ENCODE measurements around the gene ZBTB7C. TPM values are rescaled to one million over a fixed set of nuclear protein-coding genes. Genes with fewer than 3 reads are reported as not detected.

ZBTB7C gene
- total RNA-seq, 1 experiment from 2014 or later: 0.18 TPM

DNA sequence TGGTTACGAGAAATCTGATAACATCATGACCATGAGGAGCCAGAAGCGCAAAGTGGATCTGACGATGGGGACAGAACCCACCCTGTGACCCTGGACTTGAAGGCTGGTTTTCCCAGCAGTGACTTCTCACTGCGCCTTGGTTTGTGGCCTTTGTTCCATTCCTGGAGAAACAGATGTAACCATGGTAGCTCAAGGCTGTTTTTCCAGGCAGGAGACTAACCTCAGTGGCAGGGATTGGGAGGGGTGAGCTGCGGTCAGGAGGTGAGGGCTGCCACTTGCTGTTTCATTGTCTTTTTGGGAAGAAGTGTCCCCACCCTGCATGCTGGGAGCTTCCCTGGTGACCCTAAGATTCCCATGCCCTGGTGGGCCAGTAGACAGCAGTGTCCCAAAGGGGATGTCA, 362.3 kb downstream of the ZBTB7C start:
- Mint-ChIP-seq H3K36me3 (ENCODE audit: insufficient read depth, unreplicated experiment) (peaks cover 4% of the 10 kb centered on the region), H3K4me1 (ENCODE audit: low read depth, unreplicated experiment) (no peaks in the 10 kb centered on the region), H3K27me3 (ENCODE audit: insufficient read depth, unreplicated experiment) (peaks cover 3% of the 10 kb centered on the region), H3K27ac (ENCODE audit: unreplicated experiment) (no peak overlapping the region), H3K4me3 (ENCODE audit: unreplicated experiment) (no peak overlapping the region), H3K9me3 (ENCODE audit: unreplicated experiment) (no peaks in the 10 kb centered on the region)
- H3K27me3 ChIP-seq (replicated peaks; ENCODE audit: control insufficient read depth, insufficient read depth, low read length): no peaks in the 10 kb centered on the region
- no peaks in the 10 kb centered on the region for H3K9me3 ChIP-seq
- intact Hi-C loops (cut with micrococcal nuclease; ENCODE audit: unreplicated experiment): no loop called here
- ChIA-PET CTCF (no interaction called here), POLR2A (no interaction called here)
- no peaks in the 10 kb centered on the region for H3K36me3 ChIP-seq (ENCODE audit: control insufficient read depth, insufficient read depth, low read length)
- TF ChIP-seq, protein P1, sequence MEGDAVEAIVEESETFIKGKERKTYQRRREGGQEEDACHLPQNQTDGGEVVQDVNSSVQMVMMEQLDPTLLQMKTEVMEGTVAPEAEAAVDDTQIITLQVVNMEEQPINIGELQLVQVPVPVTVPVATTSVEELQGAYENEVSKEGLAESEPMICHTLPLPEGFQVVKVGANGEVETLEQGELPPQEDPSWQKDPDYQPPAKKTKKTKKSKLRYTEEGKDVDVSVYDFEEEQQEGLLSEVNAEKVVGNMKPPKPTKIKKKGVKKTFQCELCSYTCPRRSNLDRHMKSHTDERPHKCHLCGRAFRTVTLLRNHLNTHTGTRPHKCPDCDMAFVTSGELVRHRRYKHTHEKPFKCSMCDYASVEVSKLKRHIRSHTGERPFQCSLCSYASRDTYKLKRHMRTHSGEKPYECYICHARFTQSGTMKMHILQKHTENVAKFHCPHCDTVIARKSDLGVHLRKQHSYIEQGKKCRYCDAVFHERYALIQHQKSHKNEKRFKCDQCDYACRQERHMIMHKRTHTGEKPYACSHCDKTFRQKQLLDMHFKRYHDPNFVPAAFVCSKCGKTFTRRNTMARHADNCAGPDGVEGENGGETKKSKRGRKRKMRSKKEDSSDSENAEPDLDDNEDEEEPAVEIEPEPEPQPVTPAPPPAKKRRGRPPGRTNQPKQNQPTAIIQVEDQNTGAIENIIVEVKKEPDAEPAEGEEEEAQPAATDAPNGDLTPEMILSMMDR (IDR thresholded peaks at IDR 0.05; ENCODE audit: insufficient read depth in 1 of 2, low read depth in 1 of 2, low read length in 1 of 2, severe bottlenecking in 1 of 2, unreplicated experiment in 1 of 2): no peak
- BruUV-seq (replicated peaks): no TSS peak
- no peaks in the 10 kb centered on the region for H3K4me1 ChIP-seq
- no peak for DNase-seq
- H3K4me3 ChIP-seq (ENCODE audit: low read depth, low read length): no peak overlapping the region

DNA sequence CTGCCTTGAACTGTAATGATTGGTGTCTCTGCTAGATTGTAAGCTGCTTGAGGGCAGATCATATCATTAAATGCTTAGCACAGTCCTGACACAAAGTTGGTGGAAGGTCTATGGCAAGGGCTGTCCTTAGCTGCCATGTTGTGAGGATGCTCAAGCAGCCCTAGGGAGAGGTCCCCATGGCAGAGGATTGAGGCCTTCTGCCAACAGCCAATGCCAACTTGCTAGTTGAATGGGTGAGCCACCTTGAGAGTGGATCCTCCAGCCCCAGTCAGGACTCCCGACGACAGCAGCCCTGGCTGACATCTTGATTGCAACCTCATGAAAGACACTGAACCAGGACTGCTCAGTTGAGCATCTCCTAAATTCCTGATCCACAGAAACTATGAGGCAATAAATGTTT, 363.4 kb downstream of the ZBTB7C start:
- Histone ChIP-seq H3K9me3 (no peaks in the 10 kb centered on the region), H3K4me3 (ENCODE audit: low read depth, low read length) (no peak overlapping the region), H3K4me1 (no peaks in the 10 kb centered on the region), H3K36me3 (ENCODE audit: control insufficient read depth, insufficient read depth, low read length) (no peaks in the 10 kb centered on the region), H3K27me3 (replicated peaks; ENCODE audit: control insufficient read depth, insufficient read depth, low read length) (no peaks in the 10 kb centered on the region)
- ChIA-PET POLR2A (no interaction called here), CTCF (no interaction called here)
- Mint-ChIP-seq H3K9me3 (ENCODE audit: unreplicated experiment) (no peaks in the 10 kb centered on the region), H3K27ac (ENCODE audit: unreplicated experiment) (no peak overlapping the region), H3K4me3 (ENCODE audit: unreplicated experiment) (no peak overlapping the region), H3K36me3 (ENCODE audit: insufficient read depth, unreplicated experiment) (peaks cover 4% of the 10 kb centered on the region), H3K27me3 (ENCODE audit: insufficient read depth, unreplicated experiment) (peaks cover 3% of the 10 kb centered on the region), H3K4me1 (ENCODE audit: low read depth, unreplicated experiment) (no peaks in the 10 kb centered on the region)
- no peak for DNase-seq
- BruUV-seq (replicated peaks): no TSS peak
- intact Hi-C loops (cut with micrococcal nuclease; ENCODE audit: unreplicated experiment): no loop called here
- TF ChIP-seq, protein P1 (IDR thresholded peaks at IDR 0.05; ENCODE audit: insufficient read depth in 1 of 2, low read depth in 1 of 2, low read length in 1 of 2, severe bottlenecking in 1 of 2, unreplicated experiment in 1 of 2): no peak

DNA sequence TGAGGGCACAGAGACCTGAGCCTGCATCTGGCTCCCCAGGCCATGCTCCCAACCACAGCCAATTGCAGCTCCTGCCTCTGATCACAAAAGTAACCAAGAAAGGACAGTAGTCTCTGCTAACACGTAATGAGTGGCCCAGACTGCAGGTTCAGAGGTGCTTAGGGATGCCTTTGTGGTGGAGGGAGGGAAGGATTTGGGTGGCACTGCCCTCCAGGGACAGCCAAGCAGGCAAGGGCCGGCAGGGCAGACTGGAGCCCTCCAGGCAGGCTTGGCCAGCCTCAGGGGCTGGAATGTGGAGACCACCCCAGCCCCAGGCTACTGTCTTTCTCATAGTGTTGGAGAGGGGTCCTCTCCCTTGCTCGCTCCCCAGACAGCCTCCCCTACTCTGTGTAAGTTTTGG, 364.2 kb downstream of the ZBTB7C start:
- TF ChIP-seq, protein P1 (IDR thresholded peaks at IDR 0.05; ENCODE audit: insufficient read depth in 1 of 2, low read depth in 1 of 2, low read length in 1 of 2, severe bottlenecking in 1 of 2, unreplicated experiment in 1 of 2): no peak
- H3K27ac Mint-ChIP-seq (ENCODE audit: unreplicated experiment): no peak overlapping the region
- no peak overlapping the region for H3K4me3 Mint-ChIP-seq (ENCODE audit: unreplicated experiment)
- no peak overlapping the region for H3K4me3 ChIP-seq (ENCODE audit: low read depth, low read length)
- H3K36me3 ChIP-seq (ENCODE audit: control insufficient read depth, insufficient read depth, low read length): no peaks in the 10 kb centered on the region
- no peaks in the 10 kb centered on the region for H3K4me1 ChIP-seq
- H3K9me3 Mint-ChIP-seq (ENCODE audit: unreplicated experiment): no peaks in the 10 kb centered on the region
- no TSS peak for BruUV-seq (replicated peaks)
- no peaks in the 10 kb centered on the region for H3K9me3 ChIP-seq
- intact Hi-C loops (cut with micrococcal nuclease; ENCODE audit: unreplicated experiment): no loop called here
- peaks cover 3% of the 10 kb centered on the region for H3K27me3 Mint-ChIP-seq (ENCODE audit: insufficient read depth, unreplicated experiment)
- peaks cover 4% of the 10 kb centered on the region for H3K36me3 Mint-ChIP-seq (ENCODE audit: insufficient read depth, unreplicated experiment)
- H3K4me1 Mint-ChIP-seq (ENCODE audit: low read depth, unreplicated experiment): no peaks in the 10 kb centered on the region
- H3K27me3 ChIP-seq (replicated peaks; ENCODE audit: control insufficient read depth, insufficient read depth, low read length): no peaks in the 10 kb centered on the region
- CTCF ChIA-PET: no interaction called here
- POLR2A ChIA-PET: no interaction called here
- no peak for DNase-seq
